Glutamatergic neuron (in vitro differentiated cells): ENCODE data around the gene SH3PXD2A. TPM values are rescaled to one million over a fixed set of nuclear protein-coding genes. Genes with fewer than 3 reads are reported as not detected.

Source experiments
- DNase-seq: peaks from one replicate; pipeline ENCODE4 v3.0.0; 2022
- H3K27ac Mint-ChIP-seq: one replicate; pipeline ENCODE4 v1.8.0; 2020; ENCODE audit warnings: mild to moderate bottlenecking, mixed read lengths, inconsistent platforms; ENCODE audit not compliant: unreplicated experiment
- H3K27me3 Mint-ChIP-seq: one replicate; pipeline ENCODE4 v1.8.0; 2020; ENCODE audit warnings: mild to moderate bottlenecking, moderate library complexity, mixed read lengths, inconsistent platforms; ENCODE audit not compliant: unreplicated experiment
- H3K36me3 Mint-ChIP-seq: one replicate; pipeline ENCODE4 v1.8.0; 2020; ENCODE audit warnings: mild to moderate bottlenecking, mixed read lengths, inconsistent platforms; ENCODE audit not compliant: unreplicated experiment
- H3K4me1 Mint-ChIP-seq: one replicate; pipeline ENCODE4 v1.8.0; 2020; ENCODE audit warnings: mild to moderate bottlenecking, low read depth, mixed read lengths, inconsistent platforms; ENCODE audit not compliant: unreplicated experiment
- H3K4me3 Mint-ChIP-seq: one replicate; pipeline ENCODE4 v1.8.0; 2020; ENCODE audit warnings: mild to moderate bottlenecking, mixed read lengths, inconsistent platforms; ENCODE audit not compliant: unreplicated experiment
- H3K9me3 Mint-ChIP-seq: one replicate; pipeline ENCODE4 v1.8.0; 2020; ENCODE audit warnings: mild to moderate bottlenecking, moderate library complexity, mixed read lengths, inconsistent platforms; ENCODE audit not compliant: unreplicated experiment
- CTCF ChIP-seq: fragments of 200-600 bp; sonication (generic); IDR thresholded peaks from one replicate; pipeline ENCODE4 v1.5.0; 2021; ENCODE audit not compliant: partially characterized antibody, unreplicated experiment
- total RNA-seq: library from RNA; stranded (reverse); fragmentation: NEBNext Ultra II Directional; extraction: Animal tissue kit (Norgen Biotek cat#: 25700); gene quantifications from one replicate; pipeline ENCODE4 v1.2.1, GENCODE V29; 2021; ENCODE audit not compliant: unreplicated experiment

The SH3PXD2A gene
- total RNA-seq, 1 donor from 2014 or later, result 16.7 TPM

GRCh38 chr10:103712146-103712545 is 143.2 kb downstream of the SH3PXD2A start:
- no peaks in the 10 kb centered on the region for H3K9me3 Mint-ChIP-seq
- H3K27me3 Mint-ChIP-seq, result peaks cover 4% of the 10 kb centered on the region
- H3K36me3 Mint-ChIP-seq, result no peaks in the 10 kb centered on the region
- no peak for TF ChIP-seq CTCF
- no peak overlapping the region for H3K27ac Mint-ChIP-seq
- peaks cover 10% of the 10 kb centered on the region for H3K4me1 Mint-ChIP-seq
- no peak overlapping the region for H3K4me3 Mint-ChIP-seq
- no peak for DNase-seq

- peak; percentile 70 for TF ChIP-seq CTCF
- H3K4me1 Mint-ChIP-seq, result peaks cover 15% of the 10 kb centered on the region
- no peak overlapping the region for H3K27ac Mint-ChIP-seq
- H3K9me3 Mint-ChIP-seq, result peaks cover 2% of the 10 kb centered on the region
- DNase-seq, result no peak
- no peaks in the 10 kb centered on the region for H3K36me3 Mint-ChIP-seq
- peaks cover 6% of the 10 kb centered on the region for H3K27me3 Mint-ChIP-seq
- H3K4me3 Mint-ChIP-seq, result no peak overlapping the region
Measured at GRCh38 chr10:103711351-103711994, 143.9 kb downstream of the SH3PXD2A start.

GRCh38 chr10:103710490-103710889 is 144.9 kb downstream of the SH3PXD2A start:
- H3K27ac Mint-ChIP-seq, result no peak overlapping the region

GRCh38 chr10:103709341-103709920 is 145.9 kb downstream of the SH3PXD2A start:
- no peak overlapping the region for H3K4me3 Mint-ChIP-seq
- H3K9me3 Mint-ChIP-seq, result peaks cover 2% of the 10 kb centered on the region
- peaks cover 14% of the 10 kb centered on the region for H3K4me1 Mint-ChIP-seq
- no peaks in the 10 kb centered on the region for H3K36me3 Mint-ChIP-seq
- H3K27me3 Mint-ChIP-seq, result peaks cover 6% of the 10 kb centered on the region
- no peak overlapping the region for H3K27ac Mint-ChIP-seq
- no peak for TF ChIP-seq CTCF
- DNase-seq, result no peak

More at GRCh38 chr10:103710490-103710889, 144.9 kb downstream of the SH3PXD2A start:
- Mint-ChIP-seq H3K9me3 (peaks cover 2% of the 10 kb centered on the region), H3K36me3 (no peaks in the 10 kb centered on the region), H3K4me1 (peaks cover 17% of the 10 kb centered on the region), H3K27me3 (peaks cover 6% of the 10 kb centered on the region), H3K4me3 (no peak overlapping the region)
- no peak for DNase-seq
- TF ChIP-seq CTCF, result no peak

GRCh38 chr10:103708627-103709288 is 146.6 kb downstream of the SH3PXD2A start:
- Mint-ChIP-seq H3K9me3 (peaks cover 2% of the 10 kb centered on the region), H3K36me3 (no peaks in the 10 kb centered on the region), H3K27me3 (peaks cover 6% of the 10 kb centered on the region), H3K27ac (no peak overlapping the region), H3K4me3 (no peak overlapping the region), H3K4me1 (peaks cover 14% of the 10 kb centered on the region)
- TF ChIP-seq CTCF, result no peak
- no peak for DNase-seq
